22Rv1 (cell line): ENCODE measurements around the gene ASIC4.

Experiments
- CTCF ChIP-seq: fragments of 450-650 bp; IDR thresholded peaks from 2 replicates; pipeline ENCODE4 v1.5.1; 2017; ENCODE audit warnings: mild to moderate bottlenecking
- ZFX ChIP-seq: fragments of 450-650 bp; IDR thresholded peaks from 2 replicates; pipeline ENCODE4 v1.6.1; 2017; ENCODE audit warnings: antibody characterized with exemption, borderline replicate concordance

DNA sequence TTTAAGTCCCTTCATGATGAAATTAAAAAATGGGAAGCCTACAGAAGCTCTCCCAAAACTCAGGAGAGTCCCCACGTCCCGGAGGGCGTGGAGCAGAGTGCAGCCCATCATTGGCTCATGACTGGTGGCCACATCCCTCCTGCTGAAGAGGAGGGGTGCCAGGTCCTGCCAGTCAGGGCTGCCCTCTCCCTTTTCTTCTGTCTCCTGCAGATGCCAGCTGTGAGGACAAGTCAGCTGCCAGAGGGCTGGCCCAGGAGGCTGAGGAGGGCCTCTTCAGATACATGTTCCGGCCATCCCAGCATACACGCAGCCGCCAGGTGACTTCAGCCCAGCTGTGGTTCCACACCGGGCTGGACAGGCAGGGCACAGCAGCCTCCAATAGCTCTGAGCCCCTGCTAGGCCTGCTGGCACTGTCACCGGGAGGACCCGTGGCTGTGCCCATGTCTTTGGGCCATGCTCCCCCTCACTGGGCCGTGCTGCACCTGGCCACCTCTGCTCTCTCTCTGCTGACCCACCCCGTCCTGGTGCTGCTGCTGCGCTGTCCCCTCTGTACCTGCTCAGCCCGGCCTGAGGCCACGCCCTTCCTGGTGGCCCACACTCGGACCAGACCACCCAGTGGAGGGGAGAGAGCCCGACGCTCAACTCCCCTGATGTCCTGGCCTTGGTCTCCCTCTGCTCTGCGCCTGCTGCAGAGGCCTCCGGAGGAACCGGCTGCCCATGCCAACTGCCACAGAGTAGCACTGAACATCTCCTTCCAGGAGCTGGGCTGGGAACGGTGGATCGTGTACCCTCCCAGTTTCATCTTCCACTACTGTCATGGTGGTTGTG lies 60.4 kb downstream of the ASIC4 start:
- TF ChIP-seq CTCF = no peak
- TF ChIP-seq ZFX = no peak
